NCI-H1092 (cell line): ENCODE results near the gene MYH3.

ENCODE experiments used
- DNase-seq: peaks from one replicate; lab custom pipeline; 2025; lab: John Stamatoyannopoulos, UW

The MYH3 gene

GRCh38 chr17:10648956-10649355 lies 8.2 kb downstream of the MYH3 start:
- no peak for DNase-seq

- no peak for DNase-seq
These were observed 8.7 kb downstream of the MYH3 start for GRCh38 chr17:10648381-10648780.

- peak; percentile 40 for DNase-seq
These were observed 10.6 kb downstream of the MYH3 start for GRCh38 chr17:10646392-10646990.

- no peak for DNase-seq
These were observed 16.6 kb downstream of the MYH3 start for GRCh38 chr17:10640475-10640874.

GRCh38 chr17:10638151-10638550 lies 19.0 kb downstream of the MYH3 start:
- DNase-seq = no peak

- no peak for DNase-seq
These were observed 21.8 kb downstream of the MYH3 start for GRCh38 chr17:10635290-10635689.

- DNase-seq = no peak
These were observed 23.2 kb downstream of the MYH3 start for GRCh38 chr17:10633738-10634379.

GRCh38 chr17:10631701-10632100 lies 25.4 kb downstream of the MYH3 start:
- DNase-seq = no peak

GRCh38 chr17:10631048-10631700 lies 25.9 kb downstream of the MYH3 start:
- no peak for DNase-seq

- no peak for DNase-seq
These were observed 27.4 kb downstream of the MYH3 start for GRCh38 chr17:10629706-10630105.

- no peak for DNase-seq
These were observed 28.4 kb downstream of the MYH3 start for GRCh38 chr17:10628756-10629155.

- DNase-seq = no peak
These were observed 30.7 kb downstream of the MYH3 start for GRCh38 chr17:10626390-10626789.

GRCh38 chr17:10624969-10625368 lies 32.1 kb downstream of the MYH3 start:
- DNase-seq = no peak

GRCh38 chr17:10623737-10624338 lies 33.3 kb downstream of the MYH3 start:
- DNase-seq = no peak

GRCh38 chr17:10622617-10623485 lies 34.3 kb downstream of the MYH3 start:
- DNase-seq = no peak

GRCh38 chr17:10621397-10621796 lies 35.7 kb downstream of the MYH3 start:
- no peak for DNase-seq

GRCh38 chr17:10620823-10621222 lies 36.3 kb downstream of the MYH3 start:
- DNase-seq = no peak

GRCh38 chr17:10618202-10618635 lies 38.9 kb downstream of the MYH3 start:
- no peak for DNase-seq

- DNase-seq = no peak
These were observed 40.0 kb downstream of the MYH3 start for GRCh38 chr17:10617120-10617505.

GRCh38 chr17:10616502-10617119 lies 40.5 kb downstream of the MYH3 start:
- peak; percentile 36 for DNase-seq

GRCh38 chr17:10614536-10615155 lies 42.5 kb downstream of the MYH3 start:
- DNase-seq = peak; percentile 20
